HEK293 (cell line): ENCODE results near the gene PVALEF.

Experiments used
- HOXA7 ChIP-seq: sonication (generic); formaldehyde crosslinking; IDR thresholded peaks from 2 replicates; pipeline ENCODE4 v1.8.1; 2022; ENCODE audit warnings: missing genetic modification reagents, borderline replicate concordance
- INSM2 ChIP-seq: fragments of 450-650 bp; formaldehyde crosslinking; IDR thresholded peaks from 2 replicates; pipeline ENCODE4 v1.5.1; 2016; ENCODE audit warnings: missing biosample characterization, missing genetic modification characterization
- KLF1 ChIP-seq: fragments of 450-650 bp; formaldehyde crosslinking; IDR thresholded peaks from 2 replicates; pipeline ENCODE4 v1.5.1; 2016; ENCODE audit warnings: missing biosample characterization, missing genetic modification characterization
- KLF17 ChIP-seq: fragments of 450-650 bp; formaldehyde crosslinking; IDR thresholded peaks from 2 replicates; pipeline ENCODE4 v1.5.1; 2016; ENCODE audit warnings: missing biosample characterization, missing genetic modification characterization
- KLF8 ChIP-seq: fragments of 450-650 bp; formaldehyde crosslinking; IDR thresholded peaks from 2 replicates; pipeline ENCODE4 v1.5.1; 2016; ENCODE audit warnings: missing biosample characterization, missing genetic modification characterization
- OVOL3 ChIP-seq: fragments of 450-650 bp; formaldehyde crosslinking; IDR thresholded peaks from 2 replicates; pipeline ENCODE4 v1.5.1; 2016; ENCODE audit warnings: missing biosample characterization, missing genetic modification characterization
- SCRT1 ChIP-seq: fragments of 450-650 bp; formaldehyde crosslinking; IDR thresholded peaks from 2 replicates; pipeline ENCODE4 v1.5.1; 2016; ENCODE audit warnings: missing biosample characterization, missing genetic modification characterization, borderline replicate concordance
- SP3 ChIP-seq: fragments of 450-650 bp; formaldehyde crosslinking; IDR thresholded peaks from 2 replicates; pipeline ENCODE4 v1.5.1; 2016; ENCODE audit warnings: missing biosample characterization, missing genetic modification characterization
- ZFP69B ChIP-seq: fragments of 450-650 bp; formaldehyde crosslinking; IDR thresholded peaks from 2 replicates; pipeline ENCODE4 v1.5.1; 2016; ENCODE audit warnings: missing biosample characterization, missing genetic modification characterization
- ZIC2 ChIP-seq: fragments of 450-650 bp; formaldehyde crosslinking; IDR thresholded peaks from 2 replicates; pipeline ENCODE4 v1.5.1; 2016; ENCODE audit warnings: missing biosample characterization, missing genetic modification characterization
- ZNF10 ChIP-seq: fragments of 450-650 bp; formaldehyde crosslinking; IDR thresholded peaks from 2 replicates; pipeline ENCODE4 v1.5.1; 2017; ENCODE audit warnings: missing biosample characterization, missing genetic modification characterization
- ZNF140 ChIP-seq: fragments of 450-650 bp; formaldehyde crosslinking; IDR thresholded peaks from 2 replicates; pipeline ENCODE4 v1.5.1; 2016; ENCODE audit warnings: missing biosample characterization, missing genetic modification characterization
- ZNF37A ChIP-seq: fragments of 450-650 bp; IDR thresholded peaks from 2 replicates; pipeline ENCODE4 v1.5.1; 2018; ENCODE audit warnings: missing biosample characterization, missing genetic modification characterization
- ZNF501 ChIP-seq: fragments of 450-650 bp; formaldehyde crosslinking; IDR thresholded peaks from 2 replicates; pipeline ENCODE4 v1.5.1; 2016; ENCODE audit warnings: missing biosample characterization, missing genetic modification characterization
- ZNF580 ChIP-seq: fragments of 450-650 bp; formaldehyde crosslinking; IDR thresholded peaks from 2 replicates; pipeline ENCODE4 v1.5.1; 2016; ENCODE audit warnings: missing biosample characterization, missing genetic modification characterization
- ZNF626 ChIP-seq: fragments of 450-650 bp; sonication (Bioruptor Pico); formaldehyde crosslinking; IDR thresholded peaks from 2 replicates; pipeline ENCODE4 v1.5.1; 2018; ENCODE audit warnings: missing biosample characterization, missing genetic modification characterization, inconsistent platforms
- ZNF660 ChIP-seq: fragments of 450-650 bp; IDR thresholded peaks from 2 replicates; pipeline ENCODE4 v1.5.1; 2018; ENCODE audit warnings: missing biosample characterization, mild to moderate bottlenecking, missing genetic modification characterization
- TF ChIP-seq, protein P1 (sequence below): fragments of 450-650 bp; formaldehyde crosslinking; IDR thresholded peaks from 2 replicates; pipeline ENCODE4 v1.5.1; 2016; ENCODE audit warnings: missing biosample characterization, missing genetic modification characterization, borderline replicate concordance
- TF ChIP-seq, protein P2 (sequence below): fragments of 450-650 bp; formaldehyde crosslinking; IDR thresholded peaks from 2 replicates; pipeline ENCODE4 v1.5.1; 2016; ENCODE audit warnings: missing biosample characterization, missing genetic modification characterization

Gene PVALEF

DNA sequence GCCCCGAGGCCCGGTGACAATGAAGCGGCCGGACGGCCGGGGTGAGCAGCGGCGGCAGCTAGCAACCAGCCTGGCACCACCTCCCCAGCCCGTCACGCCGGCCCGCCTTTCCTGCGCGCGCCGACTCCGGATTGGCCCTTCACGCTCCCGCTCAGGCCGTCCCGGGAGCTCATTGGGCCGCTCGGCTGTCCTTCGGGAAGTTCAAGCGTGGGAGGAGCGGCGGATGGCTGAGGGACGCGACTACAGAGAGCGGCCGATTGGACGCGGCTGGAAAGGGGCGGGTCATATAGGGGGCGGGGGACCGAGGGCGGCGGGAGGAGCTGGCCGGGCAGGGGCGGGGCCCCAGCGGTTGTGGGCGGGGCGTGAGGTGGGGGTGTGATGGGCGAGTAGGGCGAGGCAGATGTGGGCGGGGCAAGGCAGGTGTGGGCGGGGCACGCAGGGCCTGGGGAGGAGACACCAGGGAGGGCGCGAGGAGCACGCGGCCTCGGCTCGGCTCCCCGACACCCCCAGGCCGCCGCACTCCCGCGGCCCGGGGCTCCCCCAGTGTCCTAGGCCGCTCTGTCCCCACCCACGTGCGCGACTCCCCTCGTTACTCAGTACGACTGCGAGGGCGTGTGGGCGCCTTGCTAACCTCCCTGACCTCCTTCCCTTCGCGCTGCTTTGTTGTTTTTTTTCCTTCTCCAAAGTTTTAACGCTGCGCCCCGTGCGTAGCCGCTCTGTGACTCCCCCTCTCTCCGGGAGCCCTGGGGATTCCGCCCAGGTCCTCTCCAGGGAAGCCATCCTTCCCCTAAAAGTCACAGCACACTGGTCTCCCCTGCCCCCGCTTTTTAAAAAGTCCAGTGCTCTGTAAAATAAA is 57.8 kb downstream of the PVALEF start, which contains the start of gene CEP131 (continued):
- TF ChIP-seq, protein P1, sequence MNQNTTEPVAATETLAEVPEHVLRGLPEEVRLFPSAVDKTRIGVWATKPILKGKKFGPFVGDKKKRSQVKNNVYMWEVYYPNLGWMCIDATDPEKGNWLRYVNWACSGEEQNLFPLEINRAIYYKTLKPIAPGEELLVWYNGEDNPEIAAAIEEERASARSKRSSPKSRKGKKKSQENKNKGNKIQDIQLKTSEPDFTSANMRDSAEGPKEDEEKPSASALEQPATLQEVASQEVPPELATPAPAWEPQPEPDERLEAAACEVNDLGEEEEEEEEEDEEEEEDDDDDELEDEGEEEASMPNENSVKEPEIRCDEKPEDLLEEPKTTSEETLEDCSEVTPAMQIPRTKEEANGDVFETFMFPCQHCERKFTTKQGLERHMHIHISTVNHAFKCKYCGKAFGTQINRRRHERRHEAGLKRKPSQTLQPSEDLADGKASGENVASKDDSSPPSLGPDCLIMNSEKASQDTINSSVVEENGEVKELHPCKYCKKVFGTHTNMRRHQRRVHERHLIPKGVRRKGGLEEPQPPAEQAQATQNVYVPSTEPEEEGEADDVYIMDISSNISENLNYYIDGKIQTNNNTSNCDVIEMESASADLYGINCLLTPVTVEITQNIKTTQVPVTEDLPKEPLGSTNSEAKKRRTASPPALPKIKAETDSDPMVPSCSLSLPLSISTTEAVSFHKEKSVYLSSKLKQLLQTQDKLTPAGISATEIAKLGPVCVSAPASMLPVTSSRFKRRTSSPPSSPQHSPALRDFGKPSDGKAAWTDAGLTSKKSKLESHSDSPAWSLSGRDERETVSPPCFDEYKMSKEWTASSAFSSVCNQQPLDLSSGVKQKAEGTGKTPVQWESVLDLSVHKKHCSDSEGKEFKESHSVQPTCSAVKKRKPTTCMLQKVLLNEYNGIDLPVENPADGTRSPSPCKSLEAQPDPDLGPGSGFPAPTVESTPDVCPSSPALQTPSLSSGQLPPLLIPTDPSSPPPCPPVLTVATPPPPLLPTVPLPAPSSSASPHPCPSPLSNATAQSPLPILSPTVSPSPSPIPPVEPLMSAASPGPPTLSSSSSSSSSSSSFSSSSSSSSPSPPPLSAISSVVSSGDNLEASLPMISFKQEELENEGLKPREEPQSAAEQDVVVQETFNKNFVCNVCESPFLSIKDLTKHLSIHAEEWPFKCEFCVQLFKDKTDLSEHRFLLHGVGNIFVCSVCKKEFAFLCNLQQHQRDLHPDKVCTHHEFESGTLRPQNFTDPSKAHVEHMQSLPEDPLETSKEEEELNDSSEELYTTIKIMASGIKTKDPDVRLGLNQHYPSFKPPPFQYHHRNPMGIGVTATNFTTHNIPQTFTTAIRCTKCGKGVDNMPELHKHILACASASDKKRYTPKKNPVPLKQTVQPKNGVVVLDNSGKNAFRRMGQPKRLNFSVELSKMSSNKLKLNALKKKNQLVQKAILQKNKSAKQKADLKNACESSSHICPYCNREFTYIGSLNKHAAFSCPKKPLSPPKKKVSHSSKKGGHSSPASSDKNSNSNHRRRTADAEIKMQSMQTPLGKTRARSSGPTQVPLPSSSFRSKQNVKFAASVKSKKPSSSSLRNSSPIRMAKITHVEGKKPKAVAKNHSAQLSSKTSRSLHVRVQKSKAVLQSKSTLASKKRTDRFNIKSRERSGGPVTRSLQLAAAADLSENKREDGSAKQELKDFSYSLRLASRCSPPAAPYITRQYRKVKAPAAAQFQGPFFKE (tag by site-specific recombination): no peak
- TF ChIP-seq OVOL3 (tag by site-specific recombination) (no peak), ZFP69B (peak; percentile 78), ZNF626 (tag by site-specific recombination) (no peak), SCRT1 (no peak), ZNF580 (tag by site-specific recombination) (no peak), ZIC2 (tag by site-specific recombination) (peak; percentile 81), KLF1 (tag by site-specific recombination) (peak; percentile 68), ZNF501 (tag by site-specific recombination) (peak; percentile 91), ZNF10 (tag by site-specific recombination) (no peak), ZNF140 (tag by site-specific recombination) (no peak), SP3 (tag by site-specific recombination) (peak; percentile 98), INSM2 (peak; percentile 45; the same call in 1 of the 2 replicates), KLF17 (tag by site-specific recombination) (peak; percentile 48), ZNF37A (tag by site-specific recombination) (no peak), KLF8 (tag by site-specific recombination) (peak; percentile 98), ZNF660 (0 out of 2 replicates have a peak, but pooled peaks have one; percentile 58), HOXA7 (no peak)
- TF ChIP-seq, protein P2, sequence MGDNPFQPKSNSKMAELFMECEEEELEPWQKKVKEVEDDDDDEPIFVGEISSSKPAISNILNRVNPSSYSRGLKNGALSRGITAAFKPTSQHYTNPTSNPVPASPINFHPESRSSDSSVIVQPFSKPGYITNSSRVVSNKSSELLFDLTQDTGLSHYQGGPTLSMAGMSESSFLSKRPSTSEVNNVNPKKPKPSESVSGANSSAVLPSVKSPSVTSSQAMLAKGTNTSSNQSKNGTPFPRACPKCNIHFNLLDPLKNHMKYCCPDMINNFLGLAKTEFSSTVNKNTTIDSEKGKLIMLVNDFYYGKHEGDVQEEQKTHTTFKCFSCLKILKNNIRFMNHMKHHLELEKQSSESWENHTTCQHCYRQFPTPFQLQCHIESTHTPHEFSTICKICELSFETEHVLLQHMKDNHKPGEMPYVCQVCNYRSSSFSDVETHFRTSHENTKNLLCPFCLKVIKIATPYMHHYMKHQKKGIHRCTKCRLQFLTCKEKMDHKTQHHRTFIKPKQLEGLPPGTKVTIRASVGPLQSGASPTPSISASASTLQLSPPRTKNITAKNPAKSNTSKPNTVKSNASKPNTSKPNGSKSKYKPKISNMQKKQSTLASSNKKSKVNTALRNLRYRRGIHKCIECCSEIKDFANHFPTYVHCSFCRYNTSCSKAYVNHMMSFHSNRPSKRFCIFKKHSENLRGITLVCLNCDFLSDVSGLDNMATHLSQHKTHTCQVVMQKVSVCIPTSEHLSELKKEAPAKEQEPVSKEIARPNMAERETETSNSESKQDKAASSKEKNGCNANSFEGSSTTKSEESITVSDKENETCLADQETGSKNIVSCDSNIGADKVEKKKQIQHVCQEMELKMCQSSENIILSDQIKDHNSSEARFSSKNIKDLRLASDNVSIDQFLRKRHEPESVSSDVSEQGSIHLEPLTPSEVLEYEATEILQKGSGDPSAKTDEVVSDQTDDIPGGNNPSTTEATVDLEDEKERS: no peak
- TF ChIP-seq, all 188 proteins: peak for 50
